HG02610 (cell line): ENCODE data around the gene VRTN.
A peak's percentile ranks its signal among the peaks of the same experiment; 100 is the strongest.
"Not testable (repeated sequence)": the region's sequence is repeated elsewhere in the genome, so short reads cannot be mapped to it uniquely, and the experiment has no call there.

Source experiments
- ATAC-seq: cut with Tn5 transposase; IDR thresholded peaks from one replicate; pipeline ENCODE4 v1.9.1; 2021; ENCODE audit warnings: mild to moderate bottlenecking, moderate library complexity; ENCODE audit not compliant: unreplicated experiment

Gene VRTN

GRCh38 chr14:74348241-74348734 is at the start of gene VRTN:
VRTN (plus strand) TSS chr14:74348471; CDS start chr14:74356784, 8,313 bp downstream.
- ATAC-seq, result no peak

GRCh38 chr14:74299061-74299545 is 49.2 kb upstream of the VRTN start:
- no peak for ATAC-seq

- ATAC-seq, result no peak
Observed at GRCh38 chr14:74301594-74302151, 46.6 kb upstream of the VRTN start.

GRCh38 chr14:74302152-74302628 is 46.1 kb upstream of the VRTN start:
- ATAC-seq, result peak; percentile 32

GRCh38 chr14:74302634-74303569 is 45.4 kb upstream of the VRTN start, which contains the start of gene ABCD4:
ABCD4 (minus strand) TSS chr14:74302934; CDS start chr14:74302912, 22 bp downstream.
- peak; percentile 98 for ATAC-seq

- no peak for ATAC-seq
Observed at GRCh38 chr14:74308695-74309094, 39.6 kb upstream of the VRTN start.

- ATAC-seq, result no peak
Observed at GRCh38 chr14:74309125-74310022, 38.9 kb upstream of the VRTN start.

- no peak for ATAC-seq
Observed at GRCh38 chr14:74312161-74312560, 36.1 kb upstream of the VRTN start.

- ATAC-seq, result no peak
Observed at GRCh38 chr14:74313601-74314000, 34.7 kb upstream of the VRTN start.

- no peak for ATAC-seq
Observed at GRCh38 chr14:74314576-74314975, 33.7 kb upstream of the VRTN start.

- no peak for ATAC-seq
Observed at GRCh38 chr14:74324931-74325361, 23.3 kb upstream of the VRTN start.

GRCh38 chr14:74325446-74325845 is 22.8 kb upstream of the VRTN start:
- ATAC-seq, result no peak

GRCh38 chr14:74326369-74327152 is 21.7 kb upstream of the VRTN start:
- ATAC-seq, result no peak

GRCh38 chr14:74329950-74330552 is 18.2 kb upstream of the VRTN start:
- not testable (repeated sequence) for ATAC-seq

- ATAC-seq, result no peak
Observed at GRCh38 chr14:74333909-74334308, 14.4 kb upstream of the VRTN start.

- ATAC-seq, result no peak
Observed at GRCh38 chr14:74346341-74346740, 1.9 kb upstream of the VRTN start.

GRCh38 chr14:74347097-74347794 is 1.0 kb upstream of the VRTN start:
- ATAC-seq, result no peak

- no peak for ATAC-seq
Observed at GRCh38 chr14:74347795-74348100, 523 bp upstream of the VRTN start.
